K562 (cell line): ENCODE measurements around the gene NPC1L1. TPM values are rescaled to one million over a fixed set of nuclear protein-coding genes. Genes with fewer than 3 reads are reported as not detected.

Experiments used
- CCAR2 ChIP-seq: fragments of 200-400 bp; formaldehyde crosslinking; IDR thresholded peaks from 2 replicates; pipeline ENCODE4 v1.6.1; 2017; ENCODE audit warnings: mild to moderate bottlenecking, low read depth, low read length
- CLOCK ChIP-seq: fragments of 250-450 bp; sonication (Bioruptor Pico); IDR thresholded peaks from 2 replicates; pipeline ENCODE4 v1.4.0; 2020; ENCODE audit warnings: mild to moderate bottlenecking, moderate library complexity, borderline replicate concordance
- SLC30A9 ChIP-seq: fragments of 250-450 bp; sonication (Bioruptor Pico); IDR thresholded peaks from 2 replicates; pipeline ENCODE4 v1.8.0; 2022; ENCODE audit warnings: mild to moderate bottlenecking, moderate library complexity
- TAF9B ChIP-seq: fragments of 450-650 bp; IDR thresholded peaks from 2 replicates; pipeline ENCODE4 v1.6.1; 2018; ENCODE audit warnings: mild to moderate bottlenecking; ENCODE audit not compliant: partially characterized antibody
- ZNF445 ChIP-seq: fragments of 250-450 bp; sonication (Bioruptor Pico); IDR thresholded peaks from 2 replicates; pipeline ENCODE4 v1.4.0; 2020; ENCODE audit warnings: low read depth, mild to moderate bottlenecking, moderate library complexity
- ZNF764 ChIP-seq: fragments of 250-450 bp; sonication (Bioruptor Pico); IDR thresholded peaks from 2 replicates; pipeline ENCODE4 v1.4.0; 2020; ENCODE audit warnings: low read depth, mild to moderate bottlenecking, moderate library complexity
- ZNF79 ChIP-seq: fragments of 250-450 bp; sonication (Bioruptor Pico); IDR thresholded peaks from 2 replicates; pipeline ENCODE4 v1.4.0; 2020; ENCODE audit warnings: low read depth, mild to moderate bottlenecking, moderate library complexity
- polyA plus RNA-seq, 8 experiments: library from polyadenylated mRNA; depleted of rRNA in 4 of 8; stranded (reverse) in 5 of 8; unstranded in 3 of 8; fragments of >200 nt; fragmentation: Nextera tagmentation in 2 of 8; fragmentation: Illumina TruSeq in 1 of 8; extraction: Ambion mirVana in 2 of 8; extraction: Trizol in 1 of 8; gene quantifications; 2 replicates each; pipeline versions ENCODE4 v1.2.1 to v1.2.3, GENCODE V29; 2011 to 2014; ENCODE audit warnings: inconsistent platforms in 1 of 8, missing spikeins in 1 of 8
- total RNA-seq, 7 experiments: library from RNA; depleted of rRNA in 6 of 7; stranded (reverse); fragments of >200 nt in 6 of 7; fragmentation: Illumina TruSeq in 2 of 7; extraction: Trizol in 2 of 7; gene quantifications; 2 replicates each; pipeline versions ENCODE4 v1.2.1 to v1.2.3, GENCODE V29; 2011 to 2021; ENCODE audit warnings: low replicate concordance in 1 of 7
- TF ChIP-seq, protein P1 (sequence below), 2 experiments: fragments of 150-350 bp in 1 of 2; IDR thresholded peaks; 2 replicates each; pipeline ENCODE4 v1.6.1; 2012 to 2016; ENCODE audit warnings: low read depth in 2 of 2, low read length in 2 of 2, mild to moderate bottlenecking in 1 of 2, moderate library complexity in 1 of 2
- TF ChIP-seq, protein P2 (sequence below), 2 experiments: fragments of 450-650 bp; conservative IDR thresholded peaks; 2 replicates each; pipeline ENCODE4 v1.6.1; 2017; ENCODE audit warnings: mild to moderate bottlenecking in 2 of 2, moderate library complexity in 2 of 2
- TF ChIP-seq, protein P3 (sequence below): fragments of 450-650 bp; IDR thresholded peaks from 2 replicates; pipeline ENCODE4 v1.6.1; 2016; ENCODE audit warnings: low read depth

NPC1L1 gene
- total and polyA plus RNA-seq, 9 of the 15 experiments (the other 6 are each of a cell fraction or from before 2014, with no cell fraction given) = 0.01 to 0.18 (median 0.07) TPM; not detected in 4

- TF ChIP-seq, protein P1, sequence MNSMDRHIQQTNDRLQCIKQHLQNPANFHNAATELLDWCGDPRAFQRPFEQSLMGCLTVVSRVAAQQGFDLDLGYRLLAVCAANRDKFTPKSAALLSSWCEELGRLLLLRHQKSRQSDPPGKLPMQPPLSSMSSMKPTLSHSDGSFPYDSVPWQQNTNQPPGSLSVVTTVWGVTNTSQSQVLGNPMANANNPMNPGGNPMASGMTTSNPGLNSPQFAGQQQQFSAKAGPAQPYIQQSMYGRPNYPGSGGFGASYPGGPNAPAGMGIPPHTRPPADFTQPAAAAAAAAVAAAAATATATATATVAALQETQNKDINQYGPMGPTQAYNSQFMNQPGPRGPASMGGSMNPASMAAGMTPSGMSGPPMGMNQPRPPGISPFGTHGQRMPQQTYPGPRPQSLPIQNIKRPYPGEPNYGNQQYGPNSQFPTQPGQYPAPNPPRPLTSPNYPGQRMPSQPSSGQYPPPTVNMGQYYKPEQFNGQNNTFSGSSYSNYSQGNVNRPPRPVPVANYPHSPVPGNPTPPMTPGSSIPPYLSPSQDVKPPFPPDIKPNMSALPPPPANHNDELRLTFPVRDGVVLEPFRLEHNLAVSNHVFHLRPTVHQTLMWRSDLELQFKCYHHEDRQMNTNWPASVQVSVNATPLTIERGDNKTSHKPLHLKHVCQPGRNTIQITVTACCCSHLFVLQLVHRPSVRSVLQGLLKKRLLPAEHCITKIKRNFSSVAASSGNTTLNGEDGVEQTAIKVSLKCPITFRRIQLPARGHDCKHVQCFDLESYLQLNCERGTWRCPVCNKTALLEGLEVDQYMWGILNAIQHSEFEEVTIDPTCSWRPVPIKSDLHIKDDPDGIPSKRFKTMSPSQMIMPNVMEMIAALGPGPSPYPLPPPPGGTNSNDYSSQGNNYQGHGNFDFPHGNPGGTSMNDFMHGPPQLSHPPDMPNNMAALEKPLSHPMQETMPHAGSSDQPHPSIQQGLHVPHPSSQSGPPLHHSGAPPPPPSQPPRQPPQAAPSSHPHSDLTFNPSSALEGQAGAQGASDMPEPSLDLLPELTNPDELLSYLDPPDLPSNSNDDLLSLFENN (IDR thresholded peaks at IDR 0.05; ENCODE audit: low read depth in 2 of 2, low read length in 2 of 2) = no peak; a peak in 1 of 4 replicates
- TF ChIP-seq, protein P2, sequence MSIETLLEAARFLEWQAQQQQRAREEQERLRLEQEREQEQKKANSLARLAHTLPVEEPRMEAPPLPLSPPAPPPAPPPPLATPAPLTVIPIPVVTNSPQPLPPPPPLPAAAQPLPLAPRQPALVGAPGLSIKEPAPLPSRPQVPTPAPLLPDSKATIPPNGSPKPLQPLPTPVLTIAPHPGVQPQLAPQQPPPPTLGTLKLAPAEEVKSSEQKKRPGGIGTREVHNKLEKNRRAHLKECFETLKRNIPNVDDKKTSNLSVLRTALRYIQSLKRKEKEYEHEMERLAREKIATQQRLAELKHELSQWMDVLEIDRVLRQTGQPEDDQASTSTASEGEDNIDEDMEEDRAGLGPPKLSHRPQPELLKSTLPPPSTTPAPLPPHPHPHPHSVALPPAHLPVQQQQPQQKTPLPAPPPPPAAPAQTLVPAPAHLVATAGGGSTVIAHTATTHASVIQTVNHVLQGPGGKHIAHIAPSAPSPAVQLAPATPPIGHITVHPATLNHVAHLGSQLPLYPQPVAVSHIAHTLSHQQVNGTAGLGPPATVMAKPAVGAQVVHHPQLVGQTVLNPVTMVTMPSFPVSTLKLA (conservative IDR thresholded peaks at IDR 0.05) = no peak
- no peak for TF ChIP-seq ZNF764 (CRISPR knock-in tag)
- TF ChIP-seq ZNF445 = no peak
- TF ChIP-seq ZNF79 (CRISPR knock-in tag) = no peak
- TF ChIP-seq, protein P3, sequence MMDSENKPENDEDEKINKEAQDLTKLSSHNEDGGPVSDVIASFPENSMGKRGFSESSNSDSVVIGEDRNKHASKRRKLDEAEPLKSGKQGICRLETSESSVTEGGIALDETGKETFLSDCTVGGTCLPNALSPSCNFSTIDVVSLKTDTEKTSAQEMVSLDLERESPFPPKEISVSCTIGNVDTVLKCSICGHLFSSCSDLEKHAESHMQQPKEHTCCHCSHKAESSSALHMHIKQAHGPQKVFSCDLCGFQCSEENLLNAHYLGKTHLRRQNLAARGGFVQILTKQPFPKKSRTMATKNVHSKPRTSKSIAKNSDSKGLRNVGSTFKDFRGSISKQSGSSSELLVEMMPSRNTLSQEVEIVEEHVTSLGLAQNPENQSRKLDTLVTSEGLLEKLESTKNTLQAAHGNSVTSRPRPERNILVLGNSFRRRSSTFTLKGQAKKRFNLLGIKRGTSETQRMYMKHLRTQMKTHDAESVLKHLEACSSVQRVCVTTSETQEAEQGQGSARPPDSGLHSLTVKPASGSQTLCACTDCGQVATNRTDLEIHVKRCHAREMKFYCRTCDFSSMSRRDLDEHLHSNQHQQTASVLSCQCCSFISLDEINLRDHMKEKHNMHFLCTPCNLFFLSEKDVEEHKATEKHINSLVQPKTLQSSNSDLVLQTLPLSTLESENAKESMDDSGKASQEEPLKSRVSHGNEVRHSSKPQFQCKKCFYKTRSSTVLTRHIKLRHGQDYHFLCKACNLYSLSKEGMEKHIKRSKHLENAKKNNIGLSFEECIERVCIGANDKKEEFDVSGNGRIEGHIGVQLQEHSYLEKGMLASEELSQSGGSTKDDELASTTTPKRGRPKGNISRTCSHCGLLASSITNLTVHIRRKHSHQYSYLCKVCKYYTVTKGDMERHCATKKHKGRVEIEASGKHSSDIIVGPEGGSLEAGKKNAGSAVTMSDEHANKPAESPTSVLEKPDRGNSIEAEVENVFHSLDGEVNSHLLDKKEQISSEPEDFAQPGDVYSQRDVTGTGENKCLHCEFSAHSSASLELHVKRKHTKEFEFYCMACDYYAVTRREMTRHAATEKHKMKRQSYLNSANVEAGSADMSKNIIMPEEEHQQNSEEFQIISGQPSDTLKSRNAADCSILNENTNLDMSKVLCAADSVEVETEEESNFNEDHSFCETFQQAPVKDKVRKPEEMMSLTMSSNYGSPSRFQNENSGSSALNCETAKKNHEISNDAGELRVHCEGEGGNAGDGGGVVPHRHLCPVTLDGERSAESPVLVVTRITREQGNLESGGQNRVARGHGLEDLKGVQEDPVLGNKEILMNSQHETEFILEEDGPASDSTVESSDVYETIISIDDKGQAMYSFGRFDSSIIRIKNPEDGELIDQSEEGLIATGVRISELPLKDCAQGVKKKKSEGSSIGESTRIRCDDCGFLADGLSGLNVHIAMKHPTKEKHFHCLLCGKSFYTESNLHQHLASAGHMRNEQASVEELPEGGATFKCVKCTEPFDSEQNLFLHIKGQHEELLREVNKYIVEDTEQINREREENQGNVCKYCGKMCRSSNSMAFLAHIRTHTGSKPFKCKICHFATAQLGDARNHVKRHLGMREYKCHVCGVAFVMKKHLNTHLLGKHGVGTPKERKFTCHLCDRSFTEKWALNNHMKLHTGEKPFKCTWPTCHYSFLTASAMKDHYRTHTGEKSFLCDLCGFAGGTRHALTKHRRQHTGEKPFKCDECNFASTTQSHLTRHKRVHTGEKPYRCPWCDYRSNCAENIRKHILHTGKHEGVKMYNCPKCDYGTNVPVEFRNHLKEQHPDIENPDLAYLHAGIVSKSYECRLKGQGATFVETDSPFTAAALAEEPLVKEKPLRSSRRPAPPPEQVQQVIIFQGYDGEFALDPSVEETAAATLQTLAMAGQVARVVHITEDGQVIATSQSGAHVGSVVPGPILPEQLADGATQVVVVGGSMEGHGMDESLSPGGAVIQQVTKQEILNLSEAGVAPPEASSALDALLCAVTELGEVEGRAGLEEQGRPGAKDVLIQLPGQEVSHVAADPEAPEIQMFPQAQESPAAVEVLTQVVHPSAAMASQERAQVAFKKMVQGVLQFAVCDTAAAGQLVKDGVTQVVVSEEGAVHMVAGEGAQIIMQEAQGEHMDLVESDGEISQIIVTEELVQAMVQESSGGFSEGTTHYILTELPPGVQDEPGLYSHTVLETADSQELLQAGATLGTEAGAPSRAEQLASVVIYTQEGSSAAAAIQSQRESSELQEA = no peak; the same call in 1 of the 2 replicates
- no peak for TF ChIP-seq CCAR2
- TF ChIP-seq CLOCK (CRISPR knock-in tag) = no peak
- no peak for TF ChIP-seq SLC30A9 (CRISPR knock-in tag)
- no peak for TF ChIP-seq TAF9B
Measured at GRCh38 chr7:44565097-44565794, 24.1 kb upstream of the NPC1L1 start (continued).
